Activated CD8-positive, alpha-beta T cell treated with anti-CD3 and anti-CD28 coated beads, Interleukin-2, amount 10 ng/mL, durations not matched to agents 7 days and 5 days (primary cell): Measurements from ENCODE around the gene NGFR. TPM values are rescaled to one million over a fixed set of nuclear protein-coding genes. Genes with fewer than 3 reads are reported as not detected.
A peak's percentile ranks its signal among the peaks of the same experiment; 100 is the strongest.

Source experiments
- ATAC-seq: fragments of 150-1000 bp; cut with Tn5 transposase; one replicate; pipeline ENCODE4 v1.10.0; 2021; ENCODE audit warnings: moderate library complexity
- CTCF ChIA-PET: fragments of 350-600 bp; sonication (Branson Sonifier 250); formaldehyde crosslinking; loops from one replicate; lab custom pipeline; 2021; ENCODE audit warnings: antibody characterized with exemption; lab: Charles Lee
- POLR2A ChIA-PET: fragments of 350-600 bp; sonication (Branson Sonifier 250); formaldehyde crosslinking; loops from one replicate; lab custom pipeline; 2021; ENCODE audit warnings: antibody characterized with exemption; lab: Charles Lee
- DNase-seq: peaks from one replicate; pipeline ENCODE4 v3.0.0-alpha.2; 2020
- H3K27ac Mint-ChIP-seq: one replicate; pipeline ENCODE4 v1.8.0; 2021; ENCODE audit warnings: mild to moderate bottlenecking, mixed read lengths
- H3K27me3 Mint-ChIP-seq: one replicate; pipeline ENCODE4 v1.8.0; 2021; ENCODE audit warnings: low read depth, mixed read lengths
- H3K36me3 Mint-ChIP-seq: one replicate; pipeline ENCODE4 v1.8.0; 2021; ENCODE audit warnings: low read depth, mixed read lengths
- H3K4me1 Mint-ChIP-seq: one replicate; pipeline ENCODE4 v1.8.0; 2021; ENCODE audit warnings: low read depth, mixed read lengths
- H3K4me3 Mint-ChIP-seq: one replicate; pipeline ENCODE4 v1.8.0; 2021; ENCODE audit warnings: mild to moderate bottlenecking, mixed read lengths
- H3K9me3 Mint-ChIP-seq: one replicate; pipeline ENCODE4 v1.8.0; 2022; ENCODE audit warnings: mixed read lengths; ENCODE audit not compliant: insufficient read depth
- total RNA-seq, 2 experiments: library from RNA; stranded (reverse); gene quantifications; one replicate each; pipeline ENCODE4 v1.2.3, GENCODE V29; 2021

NGFR gene
- total RNA-seq, 2 experiments from 2014 or later: 0.11 TPM; not detected in 1

DNA sequence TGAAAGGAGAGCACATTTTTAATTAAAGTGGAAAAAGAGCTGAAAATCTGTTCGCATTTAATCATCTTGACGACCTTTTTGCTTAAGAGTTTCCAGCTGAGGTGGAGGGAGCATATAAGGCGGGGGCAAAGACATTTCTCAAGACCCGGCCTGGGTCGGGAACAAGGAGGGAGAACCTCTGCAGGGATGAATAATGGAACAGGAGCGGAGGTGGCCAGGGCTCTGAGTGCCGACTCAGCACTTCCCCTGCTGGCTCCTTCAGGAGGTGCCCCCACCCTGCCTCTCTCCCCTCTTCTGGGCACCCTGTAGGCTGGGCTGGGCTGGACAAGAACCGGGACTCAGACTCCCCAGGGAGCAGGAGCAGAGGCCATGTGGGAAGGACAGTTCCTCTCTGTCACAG lies 7.9 kb upstream of the NGFR start:
- CTCF ChIA-PET: no interaction called here
- ATAC-seq: no peak
- Mint-ChIP-seq H3K36me3 (no peaks in the 10 kb centered on the region), H3K27ac (no peak overlapping the region), H3K4me3 (no peak overlapping the region), H3K4me1 (peaks cover 6% of the 10 kb centered on the region), H3K9me3 (no peaks in the 10 kb centered on the region), H3K27me3 (peaks cover 62% of the 10 kb centered on the region)
- DNase-seq: no peak
- POLR2A ChIA-PET: no interaction called here

DNA sequence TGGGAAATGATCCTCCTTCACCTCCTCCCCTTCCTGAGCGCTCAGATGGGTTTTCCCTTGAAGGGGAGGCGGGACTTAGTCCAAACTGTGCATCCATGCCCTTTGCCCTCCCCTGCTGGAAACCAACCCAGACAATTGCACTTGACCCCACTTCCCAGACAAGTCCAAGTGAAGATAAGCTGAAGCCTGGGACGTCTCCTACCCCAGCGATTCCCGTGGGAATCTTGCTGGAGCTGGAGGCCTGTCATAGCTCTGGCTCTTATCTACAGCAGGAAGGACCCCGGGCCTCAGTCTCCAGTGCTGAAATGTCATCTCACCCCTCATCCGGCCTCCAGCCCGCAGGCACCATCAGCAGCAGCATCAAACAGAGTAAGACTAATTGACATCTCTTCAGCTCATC lies 6.5 kb upstream of the NGFR start:
- H3K4me3 Mint-ChIP-seq: no peak overlapping the region
- H3K27me3 Mint-ChIP-seq: peaks cover 60% of the 10 kb centered on the region

DNA sequence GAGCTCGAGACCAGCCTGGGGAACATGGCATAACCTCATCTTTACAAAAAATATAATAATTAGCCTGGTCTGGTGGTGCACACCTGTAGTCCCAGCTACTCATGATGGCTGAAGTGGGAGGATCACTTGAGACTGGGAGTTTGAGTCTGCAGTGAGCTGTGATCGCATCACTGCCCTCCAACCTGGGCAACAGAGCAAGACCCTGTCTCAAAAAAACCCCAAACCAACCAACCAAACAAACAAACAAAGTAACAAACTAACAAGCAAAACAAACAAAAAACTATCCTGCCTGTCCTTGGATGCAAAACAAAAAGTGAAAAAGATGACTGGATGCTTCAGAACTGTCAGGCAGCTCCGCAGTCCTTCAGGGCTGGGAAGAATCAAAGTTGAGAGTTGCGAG lies 5.7 kb upstream of the NGFR start:
- ChIA-PET CTCF (interaction anchor here (1.0 kb wide), 1 partner anchor 12 kb away, joined by 3 read pairs; no protein-coding TSS in a partner anchor), POLR2A (no interaction called here)
- Mint-ChIP-seq H3K27ac (no peak overlapping the region), H3K36me3 (no peaks in the 10 kb centered on the region), H3K4me1 (peaks cover 7% of the 10 kb centered on the region), H3K27me3 (peaks cover 65% of the 10 kb centered on the region), H3K9me3 (no peaks in the 10 kb centered on the region), H3K4me3 (no peak overlapping the region)
- DNase-seq: no peak
- no peak for ATAC-seq

More for the DNA sequence above, 6.5 kb upstream of the NGFR start:
- no peak overlapping the region for H3K27ac Mint-ChIP-seq
- ChIA-PET CTCF (interaction anchor here (1.0 kb wide), 1 partner anchor 13 kb away, joined by 3 read pairs; no protein-coding TSS in a partner anchor), POLR2A (no interaction called here)
- ATAC-seq: no peak
- no peaks in the 10 kb centered on the region for H3K36me3 Mint-ChIP-seq
- peaks cover 6% of the 10 kb centered on the region for H3K4me1 Mint-ChIP-seq
- DNase-seq: no peak
- H3K9me3 Mint-ChIP-seq: no peaks in the 10 kb centered on the region

DNA sequence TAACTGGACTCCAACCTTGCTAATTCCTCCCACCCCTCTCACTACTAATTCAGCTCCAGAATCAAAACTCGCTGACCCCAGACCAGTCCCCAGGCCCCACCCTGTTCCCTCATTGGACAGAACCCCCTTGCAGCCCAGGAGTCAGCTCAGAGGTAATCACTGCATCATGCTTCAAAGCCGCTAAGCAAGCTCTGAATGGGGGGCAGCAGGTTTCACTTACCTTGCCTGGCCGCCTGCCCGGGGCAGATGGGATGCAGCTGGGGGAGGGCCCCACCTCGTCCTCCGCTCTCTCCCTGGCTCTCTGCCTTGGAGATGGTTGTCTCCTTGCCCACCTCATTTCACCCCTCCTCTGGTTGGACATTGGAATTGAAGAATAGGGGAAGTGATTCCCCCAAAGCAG lies 4.8 kb upstream of the NGFR start:
- peaks cover 13% of the 10 kb centered on the region for H3K4me1 Mint-ChIP-seq
- H3K27ac Mint-ChIP-seq: no peak overlapping the region
- H3K9me3 Mint-ChIP-seq: no peaks in the 10 kb centered on the region
- ChIA-PET CTCF (interaction anchor here (1.4 to 1.6 kb wide), 2 partner anchors 66 to 67 kb away, joined by 3 to 4 read pairs; no protein-coding TSS in a partner anchor), POLR2A (no interaction called here)
- ATAC-seq: no peak
- peaks cover 61% of the 10 kb centered on the region for H3K27me3 Mint-ChIP-seq
- H3K36me3 Mint-ChIP-seq: no peaks in the 10 kb centered on the region
- no peak overlapping the region for H3K4me3 Mint-ChIP-seq
- DNase-seq: no peak

DNA sequence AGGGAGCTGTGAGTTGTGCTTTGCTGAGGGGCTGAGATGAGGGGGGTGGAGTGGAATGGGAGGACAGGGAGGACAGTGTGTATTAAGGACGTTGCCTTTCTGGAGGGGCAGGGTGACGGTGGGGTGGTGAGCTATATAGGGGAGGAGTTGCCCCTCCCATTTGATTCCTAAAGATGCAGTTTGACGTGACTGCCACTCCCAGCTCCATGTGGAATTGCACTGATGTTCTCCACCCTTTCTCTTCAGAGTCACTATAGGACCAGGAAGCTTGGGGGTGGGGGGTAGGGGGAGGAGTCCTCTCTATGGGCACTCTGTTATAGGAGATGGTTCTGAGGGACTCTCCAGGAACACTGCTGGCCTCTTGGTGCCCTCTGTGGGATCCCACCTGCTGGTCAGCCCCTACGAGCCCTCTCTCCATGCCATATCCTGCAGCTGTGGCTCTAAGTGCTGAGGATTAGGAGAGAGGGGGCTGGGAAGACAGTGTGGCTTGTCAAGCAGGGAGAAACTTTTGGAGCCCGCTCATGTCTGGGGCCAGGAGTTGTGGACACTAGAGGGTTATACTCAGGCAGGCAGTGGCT lies 3.8 kb upstream of the NGFR start:
- peaks cover 60% of the 10 kb centered on the region for H3K27me3 Mint-ChIP-seq
- H3K4me3 Mint-ChIP-seq: no peak overlapping the region
- CTCF ChIA-PET: interaction anchor here (1.4 to 1.6 kb wide), 2 partner anchors 65 to 66 kb away, joined by 3 to 4 read pairs; no protein-coding TSS in a partner anchor

DNA sequence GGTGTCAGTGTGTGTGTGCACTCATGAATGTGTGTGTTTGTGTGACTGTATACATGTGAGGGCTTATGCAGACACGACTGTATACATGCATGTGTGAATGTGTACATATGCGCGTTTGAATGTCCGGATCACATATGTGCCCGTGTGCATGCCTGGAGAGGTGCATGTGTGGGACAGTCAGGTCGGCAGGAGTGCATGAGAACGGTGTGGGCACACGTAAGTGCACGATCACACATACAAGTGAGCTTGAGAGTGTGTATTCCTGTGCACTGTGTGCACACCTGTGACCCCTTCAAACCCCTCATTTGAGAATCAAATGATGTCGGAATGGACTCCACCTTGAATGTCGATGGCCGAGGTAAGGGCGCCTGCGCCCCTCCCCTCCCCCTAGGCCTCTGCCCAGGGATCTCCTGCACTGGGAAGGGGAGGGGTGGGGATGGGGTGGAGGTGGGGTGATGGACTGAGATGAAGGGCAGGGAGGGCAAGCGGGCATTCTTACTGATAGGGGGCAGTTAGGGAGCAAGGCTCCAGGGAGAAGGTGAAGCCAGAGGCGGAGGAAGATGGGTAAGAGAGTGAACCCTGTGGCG lies 601 bp upstream of the NGFR start:
- Mint-ChIP-seq H3K9me3 (no peaks in the 10 kb centered on the region), H3K27me3 (peaks cover 74% of the 10 kb centered on the region), H3K36me3 (no peaks in the 10 kb centered on the region), H3K4me3 (peak overlapping the region; percentile 56), H3K4me1 (peaks cover 28% of the 10 kb centered on the region), H3K27ac (no peak overlapping the region)
- POLR2A ChIA-PET: no interaction called here
- ATAC-seq (no peak), DNase-seq (no peak)
- CTCF ChIA-PET: interaction anchor here (1.3 to 4.1 kb wide), 2 partner anchors 62 to 87 kb away, joined by 3 to 36 read pairs; no protein-coding TSS in a partner anchor

More for the DNA sequence above, 3.8 kb upstream of the NGFR start:
- H3K4me1 Mint-ChIP-seq: peaks cover 18% of the 10 kb centered on the region
- no peaks in the 10 kb centered on the region for H3K36me3 Mint-ChIP-seq
- H3K9me3 Mint-ChIP-seq: no peaks in the 10 kb centered on the region
- ATAC-seq (no peak), DNase-seq (no peak)
- POLR2A ChIA-PET: no interaction called here
- H3K27ac Mint-ChIP-seq: no peak overlapping the region

DNA sequence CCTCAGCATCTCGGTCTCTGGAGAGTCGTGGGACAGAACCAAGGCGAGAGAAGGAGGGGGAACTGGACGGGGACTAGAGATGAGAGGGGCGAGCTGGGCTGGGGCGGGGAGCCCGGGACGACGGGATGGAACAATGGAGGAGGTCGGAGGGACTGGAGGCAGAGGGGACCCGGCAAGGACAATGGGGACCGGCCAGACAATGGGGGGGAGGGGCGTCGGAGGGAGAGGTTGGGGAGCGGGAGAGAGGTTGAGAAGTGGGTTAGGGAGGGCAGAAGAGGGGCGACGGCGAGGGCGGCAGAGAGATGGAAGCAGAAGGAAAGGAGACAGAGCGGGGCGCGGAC lies 719 bp downstream of the NGFR start:
- Mint-ChIP-seq H3K36me3 (no peaks in the 10 kb centered on the region), H3K27ac (no peak overlapping the region), H3K9me3 (no peaks in the 10 kb centered on the region), H3K4me3 (peak overlapping the region; percentile 60), H3K4me1 (peaks cover 28% of the 10 kb centered on the region), H3K27me3 (peaks cover 76% of the 10 kb centered on the region)
- ATAC-seq (no peak), DNase-seq (no peak)
- ChIA-PET CTCF (interaction anchor here (0.7 to 4.1 kb wide), 12 partner anchors 10 to 88 kb away, joined by 3 to 36 read pairs (median 3); partner anchors contain the start of gene PHB1), POLR2A (no interaction called here)

DNA sequence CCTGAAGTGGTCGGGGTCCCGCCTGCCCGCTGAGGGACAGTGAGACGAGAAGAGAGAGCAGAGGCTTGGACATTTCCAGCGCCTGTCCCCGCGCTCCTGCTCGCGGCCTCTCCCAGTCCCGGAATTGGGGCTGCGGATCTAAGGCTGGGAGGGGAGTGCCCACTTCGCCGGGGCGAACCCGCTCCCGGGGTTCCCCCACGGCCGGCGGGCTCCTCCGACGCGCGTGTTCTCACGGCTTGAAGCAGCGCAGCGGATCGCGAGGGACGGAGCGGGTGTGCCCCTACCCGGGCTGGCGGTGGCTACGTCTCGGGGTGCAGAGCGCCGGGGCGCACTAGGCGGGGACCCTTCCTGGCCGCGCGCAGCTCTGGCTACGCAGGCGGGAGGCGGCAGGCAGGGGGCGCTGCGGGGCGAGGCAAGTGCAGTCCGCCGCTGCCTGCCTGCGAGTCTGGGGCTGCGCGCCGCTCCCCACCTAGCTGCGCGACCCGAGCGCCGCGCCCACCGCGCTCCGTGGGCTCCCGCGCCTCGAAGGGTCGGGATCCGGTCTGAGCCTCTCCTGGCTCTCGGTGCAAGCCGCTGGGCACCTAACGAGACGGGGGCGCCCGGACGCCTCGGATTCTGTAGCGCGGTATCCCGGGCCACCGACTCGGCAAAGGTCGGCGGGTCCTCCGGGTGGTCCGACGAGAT lies 1.2 kb downstream of the NGFR start:
- ATAC-seq: peak; percentile 83
- H3K36me3 Mint-ChIP-seq: no peaks in the 10 kb centered on the region
- ChIA-PET CTCF (interaction anchor here (0.7 to 4.1 kb wide), 11 partner anchors 11 to 88 kb away, joined by 3 to 36 read pairs (median 3); partner anchors contain the start of gene PHB1), POLR2A (no interaction called here)
- H3K9me3 Mint-ChIP-seq: no peaks in the 10 kb centered on the region
- H3K4me1 Mint-ChIP-seq: peaks cover 28% of the 10 kb centered on the region
- peak overlapping the region; percentile 60 for H3K4me3 Mint-ChIP-seq
- DNase-seq: peak; percentile 84
- H3K27me3 Mint-ChIP-seq: peaks cover 73% of the 10 kb centered on the region
- no peak overlapping the region for H3K27ac Mint-ChIP-seq

DNA sequence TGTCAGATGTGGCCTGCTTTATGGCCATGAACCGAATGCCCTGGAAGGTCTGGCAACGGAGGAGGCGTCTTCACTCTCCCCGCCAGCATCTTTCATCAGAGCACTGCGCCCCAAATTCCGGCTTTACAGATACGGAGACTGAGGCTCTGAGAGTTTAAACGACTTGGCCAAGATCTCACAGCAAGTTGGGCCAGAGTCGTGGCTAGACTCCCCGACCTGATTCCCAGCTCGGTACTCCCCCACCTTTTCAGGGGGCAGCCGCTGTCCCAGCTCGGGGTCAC lies 1.7 kb downstream of the NGFR start:
- ATAC-seq: no peak
- ChIA-PET POLR2A (no interaction called here), CTCF (interaction anchor here (0.9 to 4.1 kb wide), 10 partner anchors 11 to 88 kb away, joined by 3 to 36 read pairs (median 3); no protein-coding TSS in a partner anchor)
- DNase-seq: no peak
- peaks cover 71% of the 10 kb centered on the region for H3K27me3 Mint-ChIP-seq
- peak overlapping the region; percentile 12 for H3K4me3 Mint-ChIP-seq
- H3K27ac Mint-ChIP-seq: no peak overlapping the region
- H3K9me3 Mint-ChIP-seq: no peaks in the 10 kb centered on the region
- H3K4me1 Mint-ChIP-seq: peaks cover 28% of the 10 kb centered on the region
- no peaks in the 10 kb centered on the region for H3K36me3 Mint-ChIP-seq

DNA sequence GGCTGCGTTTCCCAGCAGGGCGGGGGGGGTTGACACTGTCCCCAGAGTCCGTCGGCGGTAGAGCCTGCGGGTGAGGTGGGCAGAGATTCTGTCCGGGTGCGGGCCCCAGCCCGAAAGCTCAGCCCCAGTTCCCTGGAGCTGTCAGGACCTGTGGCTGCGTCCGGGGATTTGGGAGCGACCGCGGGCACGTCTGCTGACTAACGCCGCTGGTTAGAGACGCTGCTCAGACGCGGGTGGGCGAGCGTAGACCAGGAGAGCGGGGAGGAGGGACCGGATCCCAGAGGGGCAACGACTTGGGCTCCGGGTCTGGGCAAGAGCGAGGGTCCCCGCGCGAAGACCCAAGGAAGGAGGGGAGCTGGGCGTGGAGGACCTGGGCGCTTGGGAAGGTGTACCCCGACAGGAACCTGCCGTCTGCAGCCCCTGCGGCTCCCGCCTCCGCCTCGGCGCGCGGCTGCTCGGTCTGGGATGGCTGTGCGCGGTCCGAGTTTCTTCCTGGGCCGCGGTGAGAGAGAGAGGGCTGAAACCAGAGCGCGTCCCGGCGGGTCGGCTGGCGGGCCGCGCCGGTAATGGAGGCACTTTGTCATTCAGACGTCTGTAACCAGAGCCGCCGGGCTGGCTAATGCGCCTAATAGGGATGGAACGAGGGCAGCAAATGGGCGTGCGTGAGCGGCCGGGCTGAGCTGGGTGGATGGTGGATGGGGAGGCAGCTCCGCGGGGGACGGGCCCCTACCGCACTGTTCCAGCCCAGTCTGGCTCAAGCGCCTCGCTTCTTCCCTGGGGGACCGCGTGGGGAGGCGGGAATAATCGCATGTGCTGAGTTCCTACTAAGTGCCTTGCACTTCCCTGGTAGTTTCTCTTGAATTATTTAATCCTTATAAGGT lies 2.3 kb downstream of the NGFR start:
- CTCF ChIA-PET: interaction anchor here (1.1 to 4.1 kb wide), 7 partner anchors 10 to 89 kb away, joined by 3 to 36 read pairs (median 4); no protein-coding TSS in a partner anchor
- no peaks in the 10 kb centered on the region for H3K36me3 Mint-ChIP-seq
- peaks cover 28% of the 10 kb centered on the region for H3K4me1 Mint-ChIP-seq
- H3K4me3 Mint-ChIP-seq: peak overlapping the region; percentile 12
- POLR2A ChIA-PET: no interaction called here
- no peaks in the 10 kb centered on the region for H3K9me3 Mint-ChIP-seq
- no peak overlapping the region for H3K27ac Mint-ChIP-seq
- H3K27me3 Mint-ChIP-seq: peaks cover 72% of the 10 kb centered on the region
- DNase-seq (no peak), ATAC-seq (no peak)

DNA sequence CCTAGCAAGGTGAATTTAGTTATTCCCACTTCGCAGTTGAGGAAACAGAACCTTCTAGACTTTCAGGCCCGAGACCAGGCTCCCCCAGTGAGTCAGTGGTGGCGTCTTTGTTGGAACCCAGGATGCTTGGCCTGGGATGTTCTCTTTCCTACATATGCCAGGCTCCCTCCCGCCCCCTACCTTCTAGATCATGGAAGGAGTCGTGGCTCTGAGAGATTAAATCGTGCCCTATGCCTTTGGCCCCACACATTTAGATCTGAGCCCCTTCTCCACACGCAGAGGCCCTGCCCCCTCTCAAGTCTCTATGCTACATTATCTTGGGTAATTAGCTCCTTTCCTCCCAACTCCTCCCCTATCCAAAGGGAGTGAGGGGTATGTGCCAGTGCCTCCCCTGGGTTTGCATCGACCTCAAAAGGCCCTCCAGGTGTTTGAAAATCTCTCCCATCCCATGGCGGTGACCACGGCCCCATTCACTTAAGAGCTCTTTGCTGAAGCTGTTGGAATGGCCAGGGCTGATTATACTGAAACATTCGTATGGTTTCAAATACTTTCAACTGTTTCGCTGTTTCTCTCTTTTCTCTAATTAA lies 3.0 kb downstream of the NGFR start:
- H3K27ac Mint-ChIP-seq: no peak overlapping the region
- no peaks in the 10 kb centered on the region for H3K36me3 Mint-ChIP-seq
- no peak overlapping the region for H3K4me3 Mint-ChIP-seq
- ChIA-PET POLR2A (no interaction called here), CTCF (interaction anchor here (4.1 kb wide), 1 partner anchor 59 kb away, joined by 36 read pairs; no protein-coding TSS in a partner anchor)
- peaks cover 71% of the 10 kb centered on the region for H3K27me3 Mint-ChIP-seq
- ATAC-seq (no peak), DNase-seq (no peak)
- H3K9me3 Mint-ChIP-seq: no peaks in the 10 kb centered on the region
- H3K4me1 Mint-ChIP-seq: peaks cover 28% of the 10 kb centered on the region
